NCI-H2029 treated with DMSO at 0.1 percent for 48 hours (cell line): ENCODE results near the gene RUNDC3A.
"Not testable (repeated sequence)": the region's sequence is repeated elsewhere in the genome, so short reads cannot be mapped to it uniquely, and the experiment has no call there.

Source experiments
- DNase-seq: peaks from one replicate; lab custom pipeline; 2025; lab: John Stamatoyannopoulos, UW

Gene RUNDC3A

DNA sequence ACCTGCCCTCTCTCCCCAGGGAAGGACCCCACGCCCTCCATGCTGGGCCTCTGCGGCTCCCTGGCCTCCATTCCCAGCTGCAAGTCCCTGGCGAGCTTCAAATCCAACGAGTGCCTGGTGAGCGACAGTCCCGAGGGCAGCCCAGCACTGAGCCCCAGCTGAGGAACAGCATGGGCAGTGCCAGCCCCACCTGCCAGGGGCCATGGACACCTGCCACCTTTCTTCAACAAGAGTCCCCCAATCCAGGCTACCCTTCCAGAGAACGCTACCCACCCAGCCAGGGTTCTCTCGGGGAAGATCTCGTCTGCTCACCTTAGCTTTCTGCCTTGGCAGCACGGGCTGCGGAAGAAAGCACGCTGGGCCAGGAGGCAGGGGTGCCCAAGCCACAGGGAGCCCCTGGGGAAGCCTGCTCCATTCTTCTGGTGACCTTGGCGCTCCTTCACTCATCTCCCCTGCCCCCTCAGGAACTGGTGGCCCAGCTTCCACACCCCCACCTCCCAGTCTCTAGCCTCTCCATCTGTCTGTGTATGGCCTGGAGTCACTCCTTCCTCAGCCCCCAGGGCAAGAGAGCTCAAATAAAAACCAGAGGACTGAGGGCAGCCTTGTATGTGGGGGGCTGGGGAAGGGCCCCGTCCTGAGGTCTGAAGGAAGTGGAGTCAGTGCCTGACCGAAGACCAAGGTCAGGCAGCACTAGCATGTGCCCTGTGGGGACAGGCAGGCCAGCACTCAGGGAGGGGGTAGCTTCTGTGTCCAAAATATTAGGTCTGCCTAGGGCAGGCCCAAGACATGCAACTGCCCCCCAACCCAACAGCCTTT, 9.9 kb downstream of the RUNDC3A start:
- DNase-seq = no peak

GRCh38 chr17:44320066-44320465, 11.7 kb downstream of the RUNDC3A start:
- no peak for DNase-seq

DNA sequence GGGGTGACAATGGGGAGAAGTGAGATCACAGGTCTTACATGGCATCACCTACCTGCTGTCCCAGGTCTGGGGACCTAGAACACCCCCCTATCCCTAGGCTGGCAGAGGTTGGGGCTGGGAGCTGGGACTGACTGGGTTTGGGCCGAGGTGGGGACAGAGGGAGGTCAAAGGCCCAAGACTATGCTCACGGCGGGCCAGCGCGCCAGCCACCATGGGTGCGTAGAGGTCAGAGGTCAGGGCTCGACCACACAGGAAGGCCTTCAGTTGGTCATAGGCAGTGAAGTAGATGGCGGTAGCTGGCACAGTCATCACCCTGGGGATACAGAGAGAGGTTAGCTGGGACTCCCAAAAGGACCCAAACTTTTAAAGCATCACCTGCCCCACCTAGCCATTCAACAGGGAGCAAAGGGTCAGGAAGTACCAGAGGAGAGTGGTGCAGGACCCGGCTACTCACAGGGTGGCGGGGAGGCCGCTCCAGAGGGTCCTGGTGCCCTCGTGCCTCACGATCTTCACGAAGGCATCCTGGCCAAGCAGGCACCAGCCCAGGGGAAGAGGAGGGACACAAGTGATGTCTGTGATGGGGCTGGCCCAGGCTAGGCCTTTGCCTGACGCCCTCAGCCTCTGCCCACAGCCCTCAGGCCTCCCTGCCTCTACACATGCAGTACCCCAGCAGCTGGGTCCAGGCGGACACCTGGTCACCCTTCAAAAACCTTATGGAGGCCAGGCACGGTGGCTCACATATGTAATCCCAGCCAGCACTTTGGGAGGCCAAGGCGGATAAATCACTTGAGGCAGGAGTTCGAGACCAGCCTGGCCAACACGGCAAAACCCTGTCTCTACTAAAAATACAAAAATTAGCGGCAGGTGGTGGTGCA, 13.1 kb downstream of the RUNDC3A start:
- DNase-seq = no peak

DNA sequence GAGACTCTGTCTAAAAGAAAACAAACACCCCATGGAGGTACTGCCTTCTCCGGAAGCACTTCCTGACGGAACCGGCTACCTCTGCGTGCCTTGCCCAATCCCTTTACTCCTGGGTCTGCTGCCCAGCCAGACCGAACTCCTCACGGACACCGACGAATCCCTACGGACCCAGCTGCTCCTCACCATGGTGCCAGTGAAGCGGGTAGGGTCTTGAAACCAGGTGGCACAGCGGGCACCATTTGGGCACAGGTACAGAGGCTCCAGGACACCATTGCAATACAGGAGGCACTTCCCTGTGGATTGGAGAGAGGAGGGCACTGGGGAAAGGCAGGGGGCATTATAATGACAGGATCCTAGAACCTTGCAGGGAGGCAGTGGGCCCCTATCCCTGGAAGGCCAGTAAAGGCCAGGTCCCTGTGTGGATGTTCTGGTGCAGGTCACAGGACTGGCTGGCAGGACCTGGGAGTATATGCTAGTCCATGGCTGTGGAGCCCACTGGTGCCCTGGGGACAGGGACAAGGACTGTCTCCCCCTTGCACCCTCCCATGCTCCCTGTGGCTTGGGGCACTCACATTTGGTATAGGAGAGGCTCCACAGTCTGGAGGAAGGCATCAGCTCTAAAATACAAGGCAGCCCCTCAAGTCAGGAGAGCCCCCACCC, 14.0 kb downstream of the RUNDC3A start:
- no peak for DNase-seq

DNA sequence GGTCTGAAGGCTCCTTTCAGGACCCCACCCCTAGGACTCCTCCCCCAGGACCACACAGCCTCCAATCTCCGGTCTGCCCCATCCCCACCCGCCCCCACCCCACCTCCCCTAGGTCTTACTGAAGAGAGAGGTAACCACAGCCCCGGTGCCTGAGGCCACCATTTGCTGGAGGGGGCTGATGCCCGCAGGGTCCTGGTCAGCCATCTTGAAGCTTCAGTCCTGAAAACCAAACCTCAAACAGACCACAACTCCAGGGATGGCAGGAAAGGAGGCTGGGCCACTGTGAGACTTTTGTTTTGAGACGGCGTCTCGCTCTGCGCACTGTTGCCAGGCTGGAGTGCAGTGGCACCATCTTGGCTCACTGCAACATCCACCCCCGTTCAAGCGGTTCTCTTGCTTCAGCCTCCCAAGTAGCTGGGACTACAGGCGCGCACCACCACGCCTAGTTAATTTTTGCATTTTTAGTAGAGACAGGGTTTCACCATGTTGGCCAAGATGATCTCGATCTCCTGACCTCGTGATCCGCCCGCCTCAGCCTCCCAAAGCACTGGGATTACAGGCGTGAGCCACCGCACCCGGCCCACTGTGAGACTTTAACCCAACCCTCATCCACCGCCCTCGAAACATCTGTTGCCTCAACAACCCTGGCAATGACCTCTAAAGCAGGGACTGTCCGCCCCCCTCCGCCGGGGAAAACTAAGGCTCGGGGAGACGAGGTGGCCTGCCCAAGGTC, 15.1 kb downstream of the RUNDC3A start:
- no peak for DNase-seq

DNA sequence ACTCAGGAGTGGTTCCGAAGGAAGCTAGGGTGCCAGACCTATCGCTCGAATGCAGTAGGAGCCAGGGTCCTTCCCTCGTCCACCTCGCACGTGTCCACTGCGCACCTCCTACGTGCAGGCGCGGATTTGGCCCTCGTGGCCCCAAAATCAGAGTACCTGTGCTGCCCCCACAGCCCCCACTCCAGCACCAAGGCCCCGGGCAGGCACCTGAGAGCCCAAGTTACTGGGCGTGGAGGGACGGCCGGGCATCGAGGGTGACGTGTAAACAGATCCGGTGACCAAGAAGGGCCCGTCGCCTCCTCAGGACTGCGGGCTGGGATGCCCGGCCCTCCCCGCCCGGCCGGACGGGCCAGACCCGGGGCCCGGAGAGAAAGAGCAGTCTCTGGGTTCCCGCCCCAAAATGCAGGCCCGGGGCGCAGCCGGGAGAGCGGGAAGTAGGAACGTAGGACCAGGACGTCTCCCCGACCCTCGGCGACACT, 15.7 kb downstream of the RUNDC3A start:
- DNase-seq = no peak

GRCh38 chr17:44324571-44325275, 16.3 kb downstream of the RUNDC3A start, which contains the start of gene SLC25A39:
Gene SLC25A39, minus strand, starts transcription at chr17:44324823. Its CDS starts 1,261 bp downstream, at chr17:44323562.
- peak; percentile 55 for DNase-seq

DNA sequence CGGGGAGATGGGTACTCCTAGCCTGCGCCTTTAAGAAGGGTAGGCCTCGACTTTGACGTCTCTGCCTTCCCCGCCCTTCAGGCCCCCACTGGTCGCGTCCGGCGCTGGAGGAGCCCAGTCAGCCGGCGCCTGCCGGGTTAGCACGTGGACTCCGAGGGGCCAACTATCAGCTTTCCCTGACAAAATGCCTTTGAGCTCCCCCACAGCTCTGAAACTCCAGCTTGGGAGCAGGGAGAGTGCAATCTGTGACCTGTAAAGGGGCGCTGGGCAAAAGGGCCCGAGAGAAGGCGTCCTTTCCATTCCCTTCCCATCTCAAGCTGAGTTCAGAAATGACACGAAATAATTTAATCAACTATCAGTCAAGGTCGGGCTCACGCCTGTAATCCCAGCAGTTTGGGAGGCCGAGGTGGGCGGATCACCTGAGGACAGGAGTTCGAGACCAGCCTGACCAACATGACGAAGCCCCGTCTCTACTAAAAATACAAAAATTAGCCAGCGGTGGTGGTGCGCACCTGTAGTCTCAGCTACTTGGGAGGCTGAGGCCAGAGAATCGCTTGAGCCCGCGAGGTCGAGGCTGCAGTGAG, 18.6 kb downstream of the RUNDC3A start:
- DNase-seq = peak; percentile 58

- no peak for DNase-seq
These were observed 19.5 kb downstream of the RUNDC3A start for GRCh38 chr17:44327715-44328449.

DNA sequence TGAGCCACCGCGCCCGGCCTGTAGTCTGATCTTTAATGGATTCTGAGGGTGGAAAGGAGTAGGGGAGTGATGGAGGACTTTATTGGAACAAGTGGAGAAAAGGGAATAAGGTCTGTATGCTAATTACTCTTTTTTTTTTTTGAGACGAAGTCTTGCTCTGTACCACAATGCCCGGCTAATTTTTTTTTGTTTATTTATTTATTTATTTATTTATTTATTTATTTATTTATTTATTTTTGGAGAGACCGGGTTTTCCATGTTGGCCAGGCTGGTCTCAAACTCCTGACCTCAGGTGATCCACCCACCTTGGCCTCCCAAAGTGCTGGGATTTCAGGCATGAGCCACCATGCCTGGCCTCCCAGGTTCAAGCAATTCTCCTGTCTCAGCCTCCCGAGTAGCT, 21.1 kb downstream of the RUNDC3A start:
- DNase-seq = not testable (repeated sequence)

- not testable (repeated sequence) for DNase-seq
These were observed 21.9 kb downstream of the RUNDC3A start for GRCh38 chr17:44330263-44330662.

DNA sequence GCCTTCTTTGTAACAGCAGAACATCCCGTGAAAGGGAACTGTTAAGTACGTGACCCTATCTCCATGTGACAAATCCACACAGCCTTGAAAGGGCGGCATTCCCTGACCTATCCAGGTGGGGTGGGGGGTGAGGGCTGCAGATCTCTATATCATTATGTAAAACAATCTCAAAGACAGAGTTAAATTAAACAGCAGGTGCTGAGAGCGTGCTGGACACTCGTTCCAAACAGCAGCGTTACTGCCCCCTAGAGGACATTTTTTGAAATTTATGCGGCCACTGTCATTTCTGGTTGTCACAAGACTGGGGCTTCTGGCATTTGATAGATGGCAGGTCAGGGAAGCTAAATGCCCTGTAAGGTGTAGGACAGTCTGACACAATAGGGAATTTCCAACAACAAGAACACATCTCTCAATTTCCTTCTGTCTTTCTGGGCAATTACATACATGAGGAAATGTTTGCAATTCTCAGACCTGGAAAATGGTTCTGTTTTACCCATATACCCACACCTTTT, 22.9 kb downstream of the RUNDC3A start:
- peak; percentile 55 for DNase-seq

DNA sequence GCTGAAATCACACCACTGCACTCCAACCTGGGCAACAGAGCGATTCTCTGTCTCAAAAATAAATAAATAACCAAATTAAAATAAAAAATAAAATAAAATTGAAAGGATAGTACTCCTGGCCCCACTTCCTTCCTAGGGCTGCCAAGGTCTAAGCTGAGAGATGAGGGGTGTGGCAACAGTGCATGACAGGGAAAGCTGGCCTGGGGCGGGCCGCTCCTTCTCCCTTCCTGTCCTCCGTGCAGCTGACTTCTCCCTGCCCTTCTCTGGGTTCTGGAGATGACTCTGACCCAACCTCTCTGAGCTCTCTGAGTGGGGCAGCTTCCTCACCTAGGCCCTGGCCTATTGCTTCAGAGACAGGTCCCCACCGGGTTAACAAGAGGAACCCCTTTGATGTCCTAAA, 25.0 kb downstream of the RUNDC3A start:
- DNase-seq = no peak

GRCh38 chr17:44334315-44334714, 25.9 kb downstream of the RUNDC3A start:
- no peak for DNase-seq

- DNase-seq = no peak
These were observed 26.3 kb downstream of the RUNDC3A start for GRCh38 chr17:44334727-44335126.

- no peak for DNase-seq
These were observed 27.2 kb downstream of the RUNDC3A start for GRCh38 chr17:44335564-44335963.

DNA sequence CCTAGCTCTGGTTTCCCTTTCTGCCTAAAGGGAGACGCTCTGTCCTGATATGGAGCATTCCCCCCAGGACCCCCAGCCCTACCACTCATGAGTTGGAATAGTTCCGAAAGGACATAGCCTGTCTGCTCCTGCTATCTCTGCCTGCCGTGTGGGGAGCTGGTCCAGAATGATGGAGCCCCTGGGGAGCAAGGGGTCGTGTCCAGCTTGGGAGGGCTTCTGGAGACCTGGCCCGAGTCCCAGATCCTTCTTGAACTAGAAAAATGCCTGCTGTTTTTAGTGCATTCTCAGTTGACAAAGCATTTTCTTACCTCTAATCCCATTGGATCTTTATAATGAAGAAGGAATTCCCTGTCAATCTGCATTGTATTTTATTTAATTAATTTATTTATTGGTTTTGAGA, 27.6 kb downstream of the RUNDC3A start:
- DNase-seq = no peak

GRCh38 chr17:44338702-44339101, 30.3 kb downstream of the RUNDC3A start:
- DNase-seq = no peak

DNA sequence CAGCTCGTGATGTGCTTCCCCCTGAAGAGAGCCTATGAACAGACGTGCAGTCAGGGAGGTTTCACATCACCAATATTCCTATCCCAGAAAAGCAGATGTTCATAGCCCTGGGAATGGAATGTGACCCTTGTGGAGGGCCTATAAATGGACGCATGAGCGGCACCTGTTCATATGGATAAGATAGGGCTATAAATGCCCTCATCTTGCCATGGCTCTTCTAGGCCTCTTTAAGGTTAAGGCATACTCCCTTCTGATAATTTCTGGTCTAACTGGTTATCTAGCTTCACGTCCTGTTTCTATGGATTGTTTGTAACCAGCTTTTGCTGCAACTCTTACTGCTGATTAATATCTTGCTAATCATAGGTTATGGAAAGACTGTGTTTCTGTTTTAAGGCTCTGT, 32.2 kb downstream of the RUNDC3A start:
- not testable (repeated sequence) for DNase-seq
